Midbrain (tissue), 1 donor: ENCODE measurements around the gene GRM2.

ENCODE experiments used
- DNase-seq: peaks from one replicate; lab custom pipeline; 2025; lab: John Stamatoyannopoulos, UW

The GRM2 gene

GRCh38 chr3:51705276-51706020 is 1.4 kb upstream of the GRM2 start:
- no peak for DNase-seq

GRCh38 chr3:51706021-51706485 is 815 bp upstream of the GRM2 start:
- DNase-seq: no peak

DNA sequence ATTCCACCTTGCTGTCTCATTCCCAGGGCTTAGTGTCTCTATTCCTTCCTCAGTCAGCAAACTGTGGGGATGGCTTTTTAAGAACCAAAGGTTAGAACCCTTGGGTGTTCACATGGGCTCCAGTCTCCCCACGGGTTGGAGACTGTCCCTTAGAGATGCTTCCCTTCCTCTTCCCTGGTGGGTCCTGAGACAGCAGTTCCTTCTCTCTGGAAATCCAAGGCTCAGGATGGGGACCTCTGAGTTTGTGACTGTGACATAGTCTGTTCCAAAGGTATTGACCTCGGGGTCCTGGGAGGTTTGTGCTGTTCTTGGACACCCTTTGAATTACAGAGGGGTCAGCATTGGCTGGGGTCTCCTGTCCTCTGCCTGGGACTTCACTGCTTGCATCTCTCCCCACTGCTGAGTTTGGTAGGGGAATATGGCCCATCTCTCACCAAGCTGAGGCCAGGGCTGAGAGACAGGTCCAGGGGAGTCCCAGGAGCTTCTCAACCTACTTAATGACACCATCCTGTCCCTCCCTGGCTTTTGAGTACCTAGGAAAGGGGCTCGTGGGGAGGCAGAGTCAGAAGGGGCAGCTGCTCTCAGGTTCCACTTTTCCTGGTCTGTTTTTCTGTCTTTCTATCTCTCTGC is 1.5 kb downstream of the GRM2 start:
- DNase-seq: no peak

- DNase-seq: no peak
These were observed 2.1 kb downstream of the GRM2 start for GRCh38 chr3:51709004-51709420.

- no peak for DNase-seq
These were observed 2.8 kb downstream of the GRM2 start for GRCh38 chr3:51709675-51710074.

DNA sequence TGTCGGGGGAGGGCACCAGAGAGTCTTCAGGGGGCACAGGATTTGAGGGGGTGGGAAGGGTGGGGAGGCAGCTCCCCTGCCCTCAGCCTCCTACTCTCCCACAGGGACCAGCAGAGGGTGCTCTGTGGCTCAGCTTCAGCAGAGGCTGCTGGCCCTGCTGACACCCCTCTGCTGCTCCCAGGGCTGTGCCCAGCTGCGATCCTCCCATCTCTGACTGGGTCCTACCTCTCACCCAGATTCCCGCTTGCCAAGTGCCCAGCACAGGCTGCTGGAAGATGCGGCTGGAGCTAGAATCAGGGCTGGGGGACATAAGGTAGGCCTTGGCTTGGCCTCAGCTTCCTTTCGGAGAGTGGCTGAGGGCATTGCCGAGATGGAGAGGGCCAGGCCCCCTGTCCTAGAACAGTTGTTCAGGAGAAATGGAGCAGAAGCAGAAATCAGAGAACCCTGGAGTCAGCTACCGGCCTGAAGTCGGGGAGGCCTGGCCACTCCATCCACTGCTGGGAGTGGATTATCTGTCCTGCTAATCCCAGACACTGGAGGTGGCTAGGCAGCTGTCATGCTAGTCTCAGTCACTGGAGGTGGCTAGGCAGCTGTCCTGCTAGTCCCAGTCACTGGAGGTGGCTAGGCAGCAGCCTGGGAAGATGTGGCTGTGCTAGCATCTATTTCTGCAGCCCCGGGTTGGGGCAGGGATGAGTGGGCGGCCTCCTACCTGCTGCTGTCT is 3.9 kb downstream of the GRM2 start:
- DNase-seq: peak; percentile 19

- no peak for DNase-seq
These were observed 4.6 kb downstream of the GRM2 start for GRCh38 chr3:51711352-51712037.

DNA sequence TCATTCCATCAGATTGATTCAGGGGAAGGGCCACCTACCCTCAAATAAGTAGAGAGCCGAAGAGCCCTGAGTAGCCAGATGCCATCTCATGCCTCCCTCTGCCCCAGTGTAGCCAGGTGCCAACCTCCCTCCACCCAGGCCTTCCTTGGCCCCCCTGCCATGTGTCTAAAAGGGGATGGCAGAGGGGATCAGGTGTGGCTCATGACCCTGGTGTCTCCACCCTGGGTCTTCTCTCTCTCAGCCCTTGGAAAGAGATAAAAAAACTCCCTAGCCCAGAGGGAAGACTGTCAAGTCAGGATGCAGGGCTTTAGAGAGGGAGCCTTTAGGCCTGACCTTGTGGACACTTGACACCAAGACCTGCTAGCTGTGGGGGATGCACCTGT is 5.2 kb downstream of the GRM2 start:
- DNase-seq: no peak

GRCh38 chr3:51712511-51712931 is 5.7 kb downstream of the GRM2 start:
- DNase-seq: no peak

GRCh38 chr3:51712963-51713362 is 6.1 kb downstream of the GRM2 start:
- DNase-seq: no peak

DNA sequence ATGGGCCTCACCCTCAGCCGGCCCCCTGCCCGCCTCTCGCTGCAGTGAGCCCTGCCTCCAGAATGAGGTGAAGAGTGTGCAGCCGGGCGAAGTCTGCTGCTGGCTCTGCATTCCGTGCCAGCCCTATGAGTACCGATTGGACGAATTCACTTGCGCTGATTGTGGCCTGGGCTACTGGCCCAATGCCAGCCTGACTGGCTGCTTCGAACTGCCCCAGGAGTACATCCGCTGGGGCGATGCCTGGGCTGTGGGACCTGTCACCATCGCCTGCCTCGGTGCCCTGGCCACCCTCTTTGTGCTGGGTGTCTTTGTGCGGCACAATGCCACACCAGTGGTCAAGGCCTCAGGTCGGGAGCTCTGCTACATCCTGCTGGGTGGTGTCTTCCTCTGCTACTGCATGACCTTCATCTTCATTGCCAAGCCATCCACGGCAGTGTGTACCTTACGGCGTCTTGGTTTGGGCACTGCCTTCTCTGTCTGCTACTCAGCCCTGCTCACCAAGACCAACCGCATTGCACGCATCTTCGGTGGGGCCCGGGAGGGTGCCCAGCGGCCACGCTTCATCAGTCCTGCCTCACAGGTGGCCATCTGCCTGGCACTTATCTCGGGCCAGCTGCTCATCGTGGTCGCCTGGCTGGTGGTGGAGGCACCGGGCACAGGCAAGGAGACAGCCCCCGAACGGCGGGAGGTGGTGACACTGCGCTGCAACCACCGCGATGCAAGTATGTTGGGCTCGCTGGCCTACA is 8.5 kb downstream of the GRM2 start:
- DNase-seq: no peak

DNA sequence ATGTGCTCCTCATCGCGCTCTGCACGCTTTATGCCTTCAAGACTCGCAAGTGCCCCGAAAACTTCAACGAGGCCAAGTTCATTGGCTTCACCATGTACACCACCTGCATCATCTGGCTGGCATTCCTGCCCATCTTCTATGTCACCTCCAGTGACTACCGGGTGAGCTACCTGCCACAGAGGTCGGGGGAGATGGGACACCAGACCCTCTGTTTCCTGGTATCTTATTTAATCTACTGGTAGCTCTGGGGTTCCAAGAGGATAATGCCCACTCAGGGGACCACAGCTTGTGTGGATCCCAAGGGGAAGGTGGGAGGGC is 9.1 kb downstream of the GRM2 start:
- DNase-seq: no peak

DNA sequence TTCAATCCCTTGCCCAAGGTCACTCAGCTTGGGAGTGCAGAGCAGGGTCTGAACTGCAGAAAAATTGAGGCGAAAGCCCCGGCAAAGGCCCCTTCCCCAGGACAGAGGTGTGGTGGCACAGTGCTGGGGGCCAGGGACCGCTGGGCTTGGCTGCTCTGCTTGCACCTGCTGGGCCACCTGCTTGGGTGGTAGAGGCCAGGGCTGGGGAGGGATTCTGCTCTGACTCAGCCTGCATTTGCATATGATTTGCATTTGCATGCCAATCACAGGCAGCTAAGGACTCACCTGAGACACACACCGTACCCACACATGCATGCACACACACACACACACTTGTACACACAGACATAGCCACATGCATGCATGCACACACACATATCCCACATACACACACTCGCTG is 9.9 kb downstream of the GRM2 start:
- no peak for DNase-seq

DNA sequence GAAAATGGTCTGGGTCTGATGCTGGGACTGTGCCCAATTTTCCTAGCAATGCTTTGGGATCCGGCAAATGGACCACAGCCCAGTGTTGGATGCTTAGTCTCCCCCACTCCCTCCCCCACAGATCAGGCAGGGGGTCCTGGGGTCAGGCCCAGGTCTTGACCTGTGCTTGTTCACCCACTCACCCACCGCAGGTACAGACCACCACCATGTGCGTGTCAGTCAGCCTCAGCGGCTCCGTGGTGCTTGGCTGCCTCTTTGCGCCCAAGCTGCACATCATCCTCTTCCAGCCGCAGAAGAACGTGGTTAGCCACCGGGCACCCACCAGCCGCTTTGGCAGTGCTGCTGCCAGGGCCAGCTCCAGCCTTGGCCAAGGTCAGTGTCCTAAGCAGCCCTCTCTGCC is 10.6 kb downstream of the GRM2 start:
- no peak for DNase-seq

GRCh38 chr3:51717947-51718346 is 11.1 kb downstream of the GRM2 start:
- no peak for DNase-seq

DNA sequence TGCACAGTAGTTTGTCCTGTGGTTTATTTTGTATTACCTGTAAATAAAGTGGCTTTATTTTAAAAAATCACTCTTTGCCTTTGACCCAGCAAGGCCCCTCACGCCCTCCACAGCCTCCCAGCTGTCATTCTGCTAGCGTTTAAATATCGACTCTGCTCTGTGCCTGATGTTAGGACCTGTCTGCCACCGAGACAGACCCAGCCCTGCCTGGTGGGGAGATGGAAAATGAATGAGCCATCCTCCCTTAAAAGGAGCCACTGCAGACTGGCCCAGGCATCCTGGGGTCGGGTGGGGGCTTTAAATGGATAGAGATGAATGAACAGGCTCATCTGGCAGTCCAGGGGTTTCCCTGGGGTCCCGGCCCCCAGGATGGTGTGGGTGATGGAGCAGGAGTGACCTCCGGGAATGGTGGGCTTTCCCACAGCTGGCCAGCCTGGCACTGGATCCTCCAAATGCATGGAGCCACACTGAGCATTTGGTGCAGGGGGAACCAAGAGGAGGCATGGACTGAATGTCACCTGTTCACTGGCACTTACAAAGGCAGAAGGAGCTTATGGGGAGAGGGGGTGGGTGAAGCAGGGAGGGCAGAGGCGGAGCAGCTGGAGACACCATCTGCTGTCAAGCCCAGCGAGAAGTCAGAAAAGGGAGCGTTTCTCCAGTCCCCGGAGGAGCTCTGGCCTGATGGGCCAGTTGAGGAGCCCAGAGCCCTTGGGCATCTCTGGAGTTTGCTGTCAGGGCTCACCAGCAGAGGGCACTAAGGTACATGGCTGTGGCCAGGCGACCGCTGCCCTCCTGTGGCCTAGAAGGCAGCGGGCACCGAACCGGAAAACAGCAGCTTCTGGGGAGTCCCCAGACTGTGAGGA is 11.9 kb downstream of the GRM2 start:
- DNase-seq: peak; percentile 59

GRCh38 chr3:51719410-51720025 is 12.7 kb downstream of the GRM2 start:
- DNase-seq: no peak

GRCh38 chr3:51720292-51721061 is 13.6 kb downstream of the GRM2 start:
- no peak for DNase-seq

GRCh38 chr3:51721062-51721745 is 14.3 kb downstream of the GRM2 start:
- DNase-seq: no peak
